HEK293 (cell line): ENCODE results near the gene ZNF121.

Experiments used
- CTCF ChIA-PET: fragments of 350-600 bp; formaldehyde crosslinking; extraction: SDS; loops from one replicate; lab custom pipeline; 2021; ENCODE audit warnings: antibody characterized with exemption; lab: Yijun Ruan, JAX
- POLR2A ChIA-PET: fragments of 300-600 bp; formaldehyde crosslinking; extraction: SDS; loops from one replicate; lab custom pipeline; 2020; ENCODE audit warnings: antibody characterized with exemption, inconsistent platforms; lab: Yijun Ruan, JAX
- H3K27ac ChIP-seq: fragments of 200-500 bp; sonication (Bioruptor generic); 2 replicates; pipeline ENCODE4 v1.5.1; 2014; ENCODE audit warnings: low read depth, low read length, control low read depth, inconsistent platforms; ENCODE audit errors: extremely low read depth
- H3K36me3 ChIP-seq, 2 experiments: fragments of 200-500 bp in 1 of 2; sonication (Bioruptor generic) in 1 of 2; 1 replicate in 1 of 2; 2 replicates in 1 of 2; pipeline ENCODE4 v1.5.1; 2014 to 2017; ENCODE audit warnings: inconsistent platforms in 2 of 2, low read length in 2 of 2; ENCODE audit not compliant: control insufficient read depth in 2 of 2, insufficient read depth in 1 of 2
- H3K4me1 ChIP-seq: fragments of 200-500 bp; sonication (Bioruptor generic); 2 replicates; pipeline ENCODE4 v1.5.1; 2014; ENCODE audit warnings: mild to moderate bottlenecking, low read length, inconsistent platforms; ENCODE audit not compliant: control insufficient read depth, insufficient read depth
- H3K4me3 ChIP-seq: 2 replicates; pipeline ENCODE4 v1.5.1; 2011; ENCODE audit warnings: low read depth, mild to moderate bottlenecking, control low read depth, low read length, moderate library complexity
- H3K9me3 ChIP-seq: fragments of 200-500 bp; sonication (Bioruptor generic); 2 replicates; pipeline ENCODE4 v1.5.1; 2014; ENCODE audit warnings: low read depth, low read length, inconsistent platforms; ENCODE audit not compliant: control insufficient read depth, insufficient read depth
- HOXD13 ChIP-seq: sonication (generic); formaldehyde crosslinking; IDR thresholded peaks from 2 replicates; pipeline ENCODE4 v1.8.0; 2022; ENCODE audit warnings: missing genetic modification reagents, borderline replicate concordance
- PBX3 ChIP-seq: sonication (generic); formaldehyde crosslinking; IDR thresholded peaks from 2 replicates; pipeline ENCODE4 v1.8.1; 2022; ENCODE audit warnings: mild to moderate bottlenecking, moderate library complexity, missing genetic modification reagents
- SCRT2 ChIP-seq: fragments of 450-650 bp; formaldehyde crosslinking; IDR thresholded peaks from 2 replicates; pipeline ENCODE4 v1.5.1; 2016; ENCODE audit warnings: missing biosample characterization, missing genetic modification characterization
- SETDB1 ChIP-seq: IDR thresholded peaks from one replicate; pipeline ENCODE4 v1.6.1; 2017; ENCODE audit warnings: mild to moderate bottlenecking, low read length, moderate library complexity, mixed read lengths; ENCODE audit not compliant: insufficient read length
- ZNF10 ChIP-seq: fragments of 450-650 bp; formaldehyde crosslinking; IDR thresholded peaks from 2 replicates; pipeline ENCODE4 v1.5.1; 2017; ENCODE audit warnings: missing biosample characterization, missing genetic modification characterization
- ZNF121 ChIP-seq: fragments of 450-650 bp; formaldehyde crosslinking; IDR thresholded peaks from 2 replicates; pipeline ENCODE4 v1.5.1; 2016; ENCODE audit warnings: missing biosample characterization, missing genetic modification characterization
- ZNF175 ChIP-seq: fragments of 450-650 bp; formaldehyde crosslinking; IDR thresholded peaks from 2 replicates; pipeline ENCODE4 v1.5.1; 2016; ENCODE audit warnings: missing biosample characterization, missing genetic modification characterization
- ZNF2 ChIP-seq: fragments of 450-650 bp; formaldehyde crosslinking; IDR thresholded peaks from 2 replicates; pipeline ENCODE4 v1.5.1; 2016; ENCODE audit warnings: missing biosample characterization, missing genetic modification characterization
- ZNF23 ChIP-seq: fragments of 450-650 bp; formaldehyde crosslinking; IDR thresholded peaks from 2 replicates; pipeline ENCODE4 v1.5.1; 2016; ENCODE audit warnings: missing biosample characterization, missing genetic modification characterization, borderline replicate concordance
- ZNF274 ChIP-seq, 2 experiments: fragments of 200-500 bp in 1 of 2; fragments of 450-650 bp in 1 of 2; sonication (Bioruptor generic) in 1 of 2; formaldehyde crosslinking in 1 of 2; IDR thresholded peaks; 2 replicates each; pipeline versions ENCODE4 v1.5.1 to v1.6.1; 2014 to 2016; ENCODE audit warnings: borderline replicate concordance in 1 of 2, inconsistent platforms in 1 of 2, low read length in 1 of 2, missing biosample characterization in 1 of 2, missing genetic modification characterization in 1 of 2
- ZNF335 ChIP-seq: fragments of 450-650 bp; formaldehyde crosslinking; conservative IDR thresholded peaks from 2 replicates; pipeline ENCODE4 v1.5.1; 2016; ENCODE audit warnings: missing biosample characterization, missing genetic modification characterization
- ZNF354C ChIP-seq: fragments of 450-650 bp; formaldehyde crosslinking; IDR thresholded peaks from 2 replicates; pipeline ENCODE4 v1.5.1; 2016; ENCODE audit warnings: missing biosample characterization, missing genetic modification characterization, low read depth, borderline replicate concordance
- ZNF394 ChIP-seq: fragments of 450-650 bp; formaldehyde crosslinking; IDR thresholded peaks from 2 replicates; pipeline ENCODE4 v1.5.1; 2016; ENCODE audit warnings: missing biosample characterization, missing genetic modification characterization, mild to moderate bottlenecking, moderate library complexity, borderline replicate concordance
- ZNF585B ChIP-seq: fragments of 450-650 bp; formaldehyde crosslinking; IDR thresholded peaks from 2 replicates; pipeline ENCODE4 v1.5.1; 2016; ENCODE audit warnings: missing biosample characterization, missing genetic modification characterization
- ZNF624 ChIP-seq: fragments of 450-650 bp; formaldehyde crosslinking; IDR thresholded peaks from 2 replicates; pipeline ENCODE4 v1.5.1; 2017; ENCODE audit warnings: missing biosample characterization, missing genetic modification characterization
- ZNF626 ChIP-seq: fragments of 450-650 bp; sonication (Bioruptor Pico); formaldehyde crosslinking; IDR thresholded peaks from 2 replicates; pipeline ENCODE4 v1.5.1; 2018; ENCODE audit warnings: missing biosample characterization, missing genetic modification characterization, inconsistent platforms
- ZNF692 ChIP-seq: fragments of 450-650 bp; formaldehyde crosslinking; IDR thresholded peaks from 2 replicates; pipeline ENCODE4 v1.5.1; 2016; ENCODE audit warnings: missing biosample characterization, missing genetic modification characterization

ZNF121 gene

GRCh38 chr19:9580728-9581127, 3.6 kb downstream of the ZNF121 start:
- Histone ChIP-seq H3K36me3 (peaks cover 29 to 51% of the 10 kb centered on the region in 2 experiments; a peak in 2 of 3 replicates), H3K4me3 (no peak overlapping the region), H3K27ac (no peak overlapping the region), H3K4me1 (no peaks in the 10 kb centered on the region), H3K9me3 (no peaks in the 10 kb centered on the region; the same call in 1 of the 2 replicates)
- ChIA-PET POLR2A (no interaction called here), CTCF (interaction anchor here (0.6 to 0.7 kb wide), 3 partner anchors 44 to 376 kb away, joined by 4 to 8 read pairs (median 5); no protein-coding TSS in a partner anchor)
- TF ChIP-seq ZNF23 (tag by site-specific recombination) = no peak
- no peak for TF ChIP-seq HOXD13 (CRISPR knock-in tag)
- no peak for TF ChIP-seq PBX3
- no peak for TF ChIP-seq ZNF394 (tag by site-specific recombination)
- no peak for TF ChIP-seq ZNF175 (tag by site-specific recombination)
- TF ChIP-seq ZNF624 (tag by site-specific recombination) = no peak

- ChIA-PET POLR2A (interaction anchor here (0.6 kb wide), 1 partner anchor 13 kb away, joined by 4 read pairs; no protein-coding TSS in a partner anchor), CTCF (no interaction called here)
- Histone ChIP-seq H3K9me3 (peaks cover 5% of the 10 kb centered on the region; the same call in 1 of the 2 replicates), H3K4me1 (no peaks in the 10 kb centered on the region), H3K36me3 (peaks cover 9 to 75% of the 10 kb centered on the region in 2 experiments), H3K4me3 (no peak overlapping the region), H3K27ac (no peak overlapping the region)
- TF ChIP-seq ZNF692 (tag by site-specific recombination) (no peak), ZNF2 (no peak), ZNF354C (tag by site-specific recombination) (no peak), ZNF10 (no peak)
These were observed 14.0 kb downstream of the ZNF121 start for GRCh38 chr19:9570255-9570654.

GRCh38 chr19:9566729-9567128, 17.6 kb downstream of the ZNF121 start:
- H3K9me3 ChIP-seq = no peaks in the 10 kb centered on the region
- peak; percentile 33; the same call in 1 of the 2 replicates for TF ChIP-seq ZNF121 (tag by site-specific recombination)
- no peak for TF ChIP-seq ZNF335 (tag by site-specific recombination)
- no peak for TF ChIP-seq ZNF585B (tag by site-specific recombination)
- no peak overlapping the region for H3K27ac ChIP-seq
- peaks cover 10 to 92% of the 10 kb centered on the region in 2 experiments for H3K36me3 ChIP-seq
- H3K4me3 ChIP-seq = no peak overlapping the region
- no peaks in the 10 kb centered on the region for H3K4me1 ChIP-seq
- ChIA-PET POLR2A (no interaction called here), CTCF (interaction anchor here (1.2 kb wide), 1 partner anchor 59 kb away, joined by 4 read pairs; no protein-coding TSS in a partner anchor)

- CTCF ChIA-PET = interaction anchor here (0.7 to 1.2 kb wide), 2 partner anchors 60 to 230 kb away, joined by 4 to 6 read pairs; no protein-coding TSS in a partner anchor
- Histone ChIP-seq H3K27ac (no peak overlapping the region), H3K36me3 (peaks cover 15 to 92% of the 10 kb centered on the region in 2 experiments), H3K9me3 (no peaks in the 10 kb centered on the region), H3K4me1 (no peaks in the 10 kb centered on the region), H3K4me3 (no peak overlapping the region)
- POLR2A ChIA-PET = no interaction called here
- peak; percentile 35; the same call in 1 of the 2 replicates for TF ChIP-seq ZNF626 (tag by site-specific recombination)
- TF ChIP-seq SETDB1 = peak; percentile 100
- no peak for TF ChIP-seq ZNF274 (IDR thresholded peaks at IDR 0.05; ENCODE audit: low read length)
- peak; percentile 84; the same call in 1 of the 2 replicates for TF ChIP-seq ZNF274 (tag by site-specific recombination; IDR thresholded peaks at IDR 0.05; ENCODE audit: borderline replicate concordance)
- no peak for TF ChIP-seq SCRT2 (tag by site-specific recombination)
These were observed 18.2 kb downstream of the ZNF121 start for GRCh38 chr19:9565900-9566705.
